A549 (cell line): Measurements from ENCODE around the gene TMEM164. TPM values are rescaled to one million over a fixed set of nuclear protein-coding genes. Genes with fewer than 3 reads are reported as not detected.

Experiments used
- ATAC-seq, 2 experiments: fragments of 200-7000 bp in 1 of 2; fragments of >200 bp in 1 of 2; cut with Nextera tagmentation in 1 of 2; cut with Tn5 transposase in 1 of 2; 3 replicates each; pipeline versions ENCODE4 v1.8.0 to v1.9.1; 2018 to 2020; ENCODE audit warnings: mild to moderate bottlenecking in 1 of 2, moderate library complexity in 1 of 2
- CTCF ChIA-PET: fragments of 300-600 bp; sonication (Branson Sonifier 250); formaldehyde crosslinking; extraction: SDS; loops from one replicate; lab custom pipeline; 2021; ENCODE audit warnings: antibody characterized with exemption, inconsistent platforms; lab: Yijun Ruan, JAX
- POLR2A ChIA-PET: fragments of 350-600 bp; formaldehyde crosslinking; extraction: SDS; loops from one replicate; lab custom pipeline; 2021; ENCODE audit warnings: antibody characterized with exemption, inconsistent platforms; lab: Yijun Ruan, JAX
- DNase-seq, 2 experiments: peaks; one replicate each; pipeline versions ENCODE4 v3.0.0 to v3.0.0-alpha.2; 2011 to 2016; ENCODE audit warnings: low read depth in 1 of 2, low spot score in 1 of 2
- FAIRE-seq: peaks from 2 replicates; lab custom pipeline; 2011; peaks lifted over from hg19 to GRCh38; lab: Jason Lieb, UNC
- H3K27ac ChIP-seq, 2 experiments: fragments of >200 bp; sonication (Bioruptor Twin); formaldehyde crosslinking; 3 replicates each; pipeline ENCODE4 v1.5.1; 2016 to 2017
- H3K4me1 ChIP-seq: fragments of >200 bp; sonication (Bioruptor Twin); formaldehyde crosslinking; 3 replicates; pipeline ENCODE4 v1.6.1; 2016
- H3K4me2 ChIP-seq: fragments of >200 bp; sonication (Bioruptor Twin); formaldehyde crosslinking; 3 replicates; pipeline ENCODE4 v1.6.1; 2016
- H3K4me3 ChIP-seq: fragments of >200 bp; sonication (Bioruptor Twin); formaldehyde crosslinking; 3 replicates; pipeline ENCODE4 v1.5.1; 2016
- H3K9me3 ChIP-seq: fragments of >200 bp; sonication (Bioruptor Twin); formaldehyde crosslinking; 3 replicates; pipeline ENCODE4 v1.6.1; 2016
- ATOH8 ChIP-seq: fragments of 250-450 bp; sonication (Bioruptor Pico); IDR thresholded peaks from 2 replicates; pipeline ENCODE4 v1.5.0; 2020; ENCODE audit warnings: low read depth, mild to moderate bottlenecking, moderate library complexity
- BCL3 ChIP-seq: fragments of >200 bp; sonication (Bioruptor Twin); formaldehyde crosslinking; IDR thresholded peaks from 3 replicates; pipeline ENCODE4 v1.6.1; 2016
- BHLHE40 ChIP-seq: IDR thresholded peaks from 2 replicates; pipeline ENCODE4 v1.6.1; 2012; ENCODE audit warnings: low read depth, low read length, inconsistent platforms
- CBX8 ChIP-seq: fragments of 200-600 bp; sonication (generic); IDR thresholded peaks from 2 replicates; pipeline ENCODE4 v1.6.1; 2016
- CHD2 ChIP-seq: fragments of 150-350 bp; IDR thresholded peaks from 2 replicates; pipeline ENCODE4 v1.6.1; 2014; ENCODE audit warnings: low read length; ENCODE audit not compliant: partially characterized antibody
- CHD4 ChIP-seq: fragments of 200-600 bp; sonication (generic); IDR thresholded peaks from 2 replicates; pipeline ENCODE4 v1.6.1; 2016; ENCODE audit warnings: antibody characterized with exemption, mild to moderate bottlenecking, borderline replicate concordance
- EHMT2 ChIP-seq: fragments of 200-600 bp; sonication (generic); IDR thresholded peaks from 2 replicates; pipeline ENCODE4 v1.6.1; 2016; ENCODE audit warnings: antibody characterized with exemption, low read depth, mild to moderate bottlenecking, moderate library complexity
- ELK1 ChIP-seq: fragments of 150-350 bp; IDR thresholded peaks from 2 replicates; pipeline ENCODE4 v1.6.1; 2014; ENCODE audit warnings: low read depth, mild to moderate bottlenecking, low read length
- ESRRA ChIP-seq: fragments of 150-350 bp; IDR thresholded peaks from 2 replicates; pipeline ENCODE4 v1.6.1; 2014; ENCODE audit warnings: mild to moderate bottlenecking, low read length, borderline replicate concordance
- HEYL ChIP-seq: fragments of 250-450 bp; sonication (Bioruptor Pico); IDR thresholded peaks from 2 replicates; pipeline ENCODE4 v1.8.0; 2021; ENCODE audit warnings: mild to moderate bottlenecking, moderate library complexity
- HOXB13 ChIP-seq: fragments of 250-450 bp; sonication (Bioruptor Pico); IDR thresholded peaks from 2 replicates; pipeline ENCODE4 v1.5.0; 2020; ENCODE audit warnings: low read depth, mild to moderate bottlenecking, moderate library complexity
- JUN ChIP-seq, 2 experiments: fragments of >200 bp; sonication (Bioruptor Twin); formaldehyde crosslinking; IDR thresholded peaks; 2 replicates in 1 of 2; 3 replicates in 1 of 2; pipeline ENCODE4 v1.6.1; 2016 to 2017
- KDM5A ChIP-seq: fragments of 200-600 bp; sonication (generic); IDR thresholded peaks from 2 replicates; pipeline ENCODE4 v1.6.1; 2016; ENCODE audit warnings: antibody characterized with exemption, mild to moderate bottlenecking
- MAX ChIP-seq: IDR thresholded peaks from 2 replicates; pipeline ENCODE4 v1.6.1; 2012
- MYC ChIP-seq: IDR thresholded peaks from 2 replicates; pipeline ENCODE4 v1.6.1; 2012; ENCODE audit warnings: mild to moderate bottlenecking, inconsistent platforms, low read length, improper control_type of control experiment, borderline replicate concordance
- NFE2L2 ChIP-seq: fragments of 150-350 bp; conservative IDR thresholded peaks from 2 replicates; pipeline ENCODE4 v1.6.1; 2014; ENCODE audit warnings: low read length
- PHF8 ChIP-seq: fragments of 200-600 bp; sonication (generic); IDR thresholded peaks from 2 replicates; pipeline ENCODE4 v1.6.1; 2016; ENCODE audit warnings: low read depth, mild to moderate bottlenecking, antibody characterized with exemption, moderate library complexity, borderline replicate concordance
- POLR2A ChIP-seq: IDR thresholded peaks from 2 replicates; pipeline ENCODE4 v1.6.1; 2012; ENCODE audit warnings: mild to moderate bottlenecking, low read length
- POLR2AphosphoS2 ChIP-seq: conservative IDR thresholded peaks from 2 replicates; pipeline ENCODE4 v1.6.1; 2012; ENCODE audit warnings: low read length, improper control_type of control experiment, inconsistent platforms
- RAD21 ChIP-seq, 2 experiments: fragments of >200 bp in 1 of 2; sonication (Bioruptor Twin) in 1 of 2; formaldehyde crosslinking in 1 of 2; IDR thresholded peaks in 1 of 2; conservative IDR thresholded peaks in 1 of 2; 2 replicates in 1 of 2; 3 replicates in 1 of 2; pipeline ENCODE4 v1.6.1; 2012 to 2018; ENCODE audit warnings: inconsistent platforms in 1 of 2
- REST ChIP-seq: fragments of 200-600 bp; sonication (generic); IDR thresholded peaks from 2 replicates; pipeline ENCODE4 v1.6.1; 2016; ENCODE audit warnings: antibody characterized with exemption, mild to moderate bottlenecking, moderate library complexity
- RFX5 ChIP-seq: fragments of 450-650 bp; IDR thresholded peaks from 2 replicates; pipeline ENCODE4 v1.7.1; 2014; ENCODE audit warnings: antibody characterized with exemption, mild to moderate bottlenecking, moderate library complexity
- ZFP36 ChIP-seq: fragments of 450-650 bp; IDR thresholded peaks from 2 replicates; pipeline ENCODE4 v1.6.1; 2014; ENCODE audit warnings: borderline replicate concordance; ENCODE audit not compliant: partially characterized antibody
- ZSCAN20 ChIP-seq: fragments of 250-450 bp; sonication (Bioruptor Pico); IDR thresholded peaks from 2 replicates; pipeline ENCODE4 v1.8.0; 2022; ENCODE audit warnings: mild to moderate bottlenecking, moderate library complexity
- polyA plus RNA-seq, 4 experiments: library from polyadenylated mRNA; depleted of rRNA in 3 of 4; stranded (reverse); fragments of >200 nt; fragmentation: RNase III in 1 of 4; extraction: RNeasy Plus Mini Kit Qiagen cat#74134 plus additional on column Dnase treatment in 1 of 4; gene quantifications; 2 replicates in 3 of 4; 3 replicates in 1 of 4; pipeline ENCODE4 v1.2.3, GENCODE V29; 2011 to 2017

Gene TMEM164
- polyA plus RNA-seq, 2 of the 4 experiments (the other 2 are of a cell fraction): 32.0 to 43.7 TPM

GRCh38 chrX:109958266-109958665 is 44.6 kb upstream of the TMEM164 start:
- Histone ChIP-seq H3K4me2 (no peak overlapping the region), H3K4me3 (no peak overlapping the region), H3K4me1 (peaks cover 5% of the 10 kb centered on the region; the same call in 1 of the 3 replicates), H3K9me3 (no peaks in the 10 kb centered on the region), H3K27ac (no peak overlapping the region)
- ChIA-PET CTCF (no interaction called here), POLR2A (no interaction called here)
- DNase-seq (no peak), ATAC-seq (no peak), FAIRE-seq (no peak)
- TF ChIP-seq POLR2A (no peak), CHD2 (no peak), PHF8 (no peak), CHD4 (no peak), EHMT2 (no peak), MAX (no peak), RFX5 (no peak), REST (no peak), NFE2L2 (no peak), CBX8 (no peak)

GRCh38 chrX:109959356-109959871 is 43.5 kb upstream of the TMEM164 start:
- Histone ChIP-seq H3K4me3 (no peak overlapping the region), H3K4me1 (peaks cover 9% of the 10 kb centered on the region; the same call in 1 of the 3 replicates), H3K9me3 (no peaks in the 10 kb centered on the region), H3K4me2 (no peak overlapping the region), H3K27ac (no peak overlapping the region)
- DNase-seq: no peak
- no peak for ATAC-seq
- FAIRE-seq: no peak
- CTCF ChIA-PET: no interaction called here
- no peak for TF ChIP-seq HEYL (CRISPR knock-in tag)
- no peak for TF ChIP-seq ATOH8 (CRISPR knock-in tag)
- no peak for TF ChIP-seq MYC
- no peak for TF ChIP-seq ZSCAN20 (CRISPR knock-in tag)
- TF ChIP-seq CBX8: no peak
- no peak for TF ChIP-seq ZFP36
- TF ChIP-seq JUN (IDR thresholded peaks at IDR 0.05): no peak
- no peak for TF ChIP-seq RFX5
- no peak for TF ChIP-seq BHLHE40
- TF ChIP-seq MAX: no peak
- no peak for TF ChIP-seq ESRRA
- no peak for TF ChIP-seq KDM5A
- no peak for TF ChIP-seq PHF8
- TF ChIP-seq POLR2AphosphoS2: no peak
- no peak for TF ChIP-seq RAD21 (conservative IDR thresholded peaks at IDR 0.05 in 1 of 2, IDR thresholded peaks at IDR 0.05 in 1 of 2)
- TF ChIP-seq HOXB13 (CRISPR knock-in tag): no peak
- no peak for TF ChIP-seq POLR2A
- no peak for TF ChIP-seq ELK1
- TF ChIP-seq BCL3: no peak
- POLR2A ChIA-PET: no interaction called here
